Mesendoderm (in vitro differentiated cells): ENCODE measurements around the gene SCN4B.
"Not testable (repeated sequence)": the region's sequence is repeated elsewhere in the genome, so short reads cannot be mapped to it uniquely, and the experiment has no call there.

ENCODE experiments used
- DNase-seq: peaks from one replicate; pipeline ENCODE4 v3.0.0; 2013
- H2AK5ac ChIP-seq: 2 replicates; pipeline ENCODE4 v1.6.1; 2013; ENCODE audit warnings: low read length, inconsistent platforms
- H2BK120ac ChIP-seq: 2 replicates; pipeline ENCODE4 v1.6.1; 2013; ENCODE audit warnings: low read depth, mild to moderate bottlenecking, low read length, moderate library complexity, mixed read lengths
- H2BK15ac ChIP-seq: replicated peaks from 2 replicates; pipeline ENCODE4 v1.6.1; 2013; ENCODE audit warnings: low read depth, mild to moderate bottlenecking, moderate library complexity
- H2BK5ac ChIP-seq: 2 replicates; pipeline ENCODE4 v1.6.1; 2013; ENCODE audit warnings: low read length, inconsistent platforms
- H3K18ac ChIP-seq: 2 replicates; pipeline ENCODE4 v1.6.1; 2013; ENCODE audit warnings: mild to moderate bottlenecking, low read length, mixed read lengths
- H3K23ac ChIP-seq: one replicate; pipeline ENCODE4 v1.6.1; 2013; ENCODE audit warnings: low read length
- H3K27ac ChIP-seq: 2 replicates; pipeline ENCODE4 v1.5.1; 2013; ENCODE audit warnings: low read depth, mild to moderate bottlenecking, inconsistent platforms, low read length, moderate library complexity
- H3K27me3 ChIP-seq: 2 replicates; pipeline ENCODE4 v1.6.1; 2013; ENCODE audit warnings: low read length, control low read depth, mild to moderate bottlenecking, inconsistent platforms; ENCODE audit not compliant: insufficient read depth, poor library complexity
- H3K36me3 ChIP-seq: 2 replicates; pipeline ENCODE4 v1.6.1; 2013; ENCODE audit warnings: low read length, inconsistent platforms; ENCODE audit not compliant: control insufficient read depth, insufficient read depth
- H3K4ac ChIP-seq: one replicate; pipeline ENCODE4 v1.6.1; 2013; ENCODE audit warnings: low read depth, mild to moderate bottlenecking, low read length, moderate library complexity
- H3K4me1 ChIP-seq: 2 replicates; pipeline ENCODE4 v1.6.1; 2013; ENCODE audit warnings: low read depth, low read length, inconsistent platforms; ENCODE audit not compliant: control insufficient read depth
- H3K4me2 ChIP-seq: 2 replicates; pipeline ENCODE4 v1.6.1; 2013; ENCODE audit warnings: low read length
- H3K4me3 ChIP-seq: 2 replicates; pipeline ENCODE4 v1.5.1; 2013; ENCODE audit warnings: mild to moderate bottlenecking, low read length
- H3K56ac ChIP-seq: one replicate; pipeline ENCODE4 v1.6.1; 2013; ENCODE audit warnings: low read length
- H3K79me1 ChIP-seq: 2 replicates; pipeline ENCODE4 v1.6.1; 2013; ENCODE audit warnings: low read length, inconsistent platforms
- H3K79me2 ChIP-seq: 2 replicates; pipeline ENCODE4 v1.6.1; 2013; ENCODE audit warnings: mild to moderate bottlenecking, low read length; ENCODE audit not compliant: control insufficient read depth, insufficient read depth
- H3K9ac ChIP-seq: 2 replicates; pipeline ENCODE4 v1.6.1; 2013; ENCODE audit warnings: low read length, inconsistent platforms
- H4K5ac ChIP-seq: one replicate; pipeline ENCODE4 v1.6.1; 2013; ENCODE audit warnings: low read length
- H4K8ac ChIP-seq: one replicate; pipeline ENCODE4 v1.6.1; 2013; ENCODE audit warnings: low read depth, mild to moderate bottlenecking, control low read depth, low read length, moderate library complexity
- WGBS: extraction: QIAGEN DNeasy Blood & Tissue Kit; methylation state at CpG from one replicate; pipeline ENCODE4 v1.1.7; 2013; ENCODE audit warnings: low lambda C conversion rate, missing lambda C conversion rate; ENCODE audit not compliant: insufficient coverage; ENCODE audit errors: extremely low coverage; 5-methylcytosine and 5-hydroxymethylcytosine counted together

The SCN4B gene

DNA sequence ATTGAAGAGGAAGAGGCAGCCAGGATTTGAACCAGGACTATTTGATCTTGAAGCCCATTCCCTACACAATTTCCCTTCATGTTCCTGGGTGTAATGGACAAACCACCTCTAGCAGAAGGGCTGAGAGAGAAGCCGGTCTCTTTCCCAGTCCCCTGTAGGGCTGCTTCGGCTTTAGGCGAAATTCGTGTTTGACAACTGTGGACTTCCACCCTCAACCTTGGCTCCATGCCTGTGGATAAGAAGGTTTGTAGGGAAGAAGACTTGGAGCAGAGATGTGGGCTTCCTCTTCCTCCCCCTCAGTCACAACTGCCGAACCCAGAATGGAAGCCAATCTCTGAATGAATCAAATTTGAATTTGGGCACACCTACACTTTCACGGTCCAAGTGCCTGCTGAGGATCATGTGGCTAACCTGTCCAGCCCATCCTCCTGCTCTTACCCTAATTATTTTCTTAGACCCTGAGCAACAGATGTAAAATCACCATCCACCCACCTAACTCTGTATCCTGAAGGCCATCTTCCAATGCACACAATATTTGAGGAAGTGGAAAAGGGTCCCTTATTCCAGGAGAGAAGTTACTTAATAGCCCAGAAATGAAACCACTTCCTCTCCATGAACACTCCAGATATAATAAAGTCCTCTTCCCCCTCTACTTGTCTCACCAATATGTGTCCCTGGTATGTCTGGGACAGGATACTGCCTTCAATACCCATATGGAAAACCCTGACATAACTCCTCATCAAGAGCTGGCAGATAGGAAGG, 33.9 kb upstream of the SCN4B start:
- H2BK120ac ChIP-seq = no peak overlapping the region

DNA sequence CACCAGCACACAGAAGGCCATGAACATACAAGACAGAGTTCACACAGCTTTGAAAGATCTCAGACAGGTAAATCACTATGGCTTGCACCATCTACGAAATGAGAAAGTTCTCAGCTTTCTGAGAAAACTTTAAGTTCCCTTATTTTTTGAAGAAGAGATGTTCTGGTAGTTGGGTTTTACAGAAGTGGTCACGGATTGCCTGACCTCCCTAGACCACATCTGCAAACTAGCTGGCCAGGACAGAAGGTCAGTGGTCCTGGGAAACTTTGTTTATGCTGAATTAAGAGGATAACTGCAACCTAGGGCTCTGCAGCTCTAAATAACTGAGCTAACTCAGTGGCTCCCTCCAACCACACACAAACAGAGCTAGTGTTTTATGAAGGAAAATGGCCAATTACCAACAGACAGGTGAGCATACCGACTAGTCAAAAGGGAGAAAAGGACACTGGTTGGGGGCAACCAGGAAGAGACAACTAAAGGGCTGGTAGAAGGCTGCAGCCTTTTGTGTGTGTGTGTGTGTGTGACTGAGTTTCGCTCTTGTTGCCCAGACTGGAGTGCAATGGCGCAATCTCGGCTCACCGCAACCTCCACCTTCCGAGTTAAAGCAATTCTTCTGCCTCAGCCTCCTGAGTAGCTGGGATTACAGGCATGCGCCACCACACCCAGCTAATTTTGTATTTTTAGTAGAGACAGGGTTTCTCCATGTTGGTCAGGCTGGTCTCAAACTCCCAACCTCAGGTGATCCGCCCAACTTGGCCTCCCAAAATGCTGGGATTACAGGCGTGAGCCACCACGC, 32.4 kb upstream of the SCN4B start:
- no peak overlapping the region for H3K27ac ChIP-seq
- H3K4me3 ChIP-seq = no peak overlapping the region
- H3K79me2 ChIP-seq = no peaks in the 10 kb centered on the region
- H3K18ac ChIP-seq = no peak overlapping the region
- no peak overlapping the region for H2BK120ac ChIP-seq
- no peak overlapping the region for H3K9ac ChIP-seq
- H3K4me1 ChIP-seq = no peaks in the 10 kb centered on the region
- no CpG with 5 or more reads among the region's 12 CpGs for WGBS
- no peak for DNase-seq
- H3K36me3 ChIP-seq = no peaks in the 10 kb centered on the region
- H4K8ac ChIP-seq = no peak overlapping the region
- H2BK15ac ChIP-seq = no peak overlapping the region
- H3K4ac ChIP-seq = no peak overlapping the region
- H3K79me1 ChIP-seq = no peaks in the 10 kb centered on the region
- H2BK5ac ChIP-seq = no peak overlapping the region
- H3K56ac ChIP-seq = no peak overlapping the region
- H3K23ac ChIP-seq = no peak overlapping the region
- H3K4me2 ChIP-seq = no peak overlapping the region
- H2AK5ac ChIP-seq = no peak overlapping the region
- H4K5ac ChIP-seq = no peak overlapping the region
- peaks cover 2% of the 10 kb centered on the region for H3K27me3 ChIP-seq

More for the DNA sequence above, 33.9 kb upstream of the SCN4B start:
- Histone ChIP-seq H3K4me3 (no peak overlapping the region), H3K18ac (no peak overlapping the region), H3K79me1 (no peaks in the 10 kb centered on the region), H3K23ac (no peak overlapping the region), H3K56ac (no peak overlapping the region), H3K36me3 (no peaks in the 10 kb centered on the region), H4K8ac (no peak overlapping the region), H3K79me2 (no peaks in the 10 kb centered on the region), H3K4ac (no peak overlapping the region), H3K27me3 (peaks cover 2% of the 10 kb centered on the region), H3K27ac (no peak overlapping the region), H3K4me2 (no peak overlapping the region), H2BK15ac (no peak overlapping the region), H2AK5ac (no peak overlapping the region), H4K5ac (no peak overlapping the region), H3K4me1 (no peaks in the 10 kb centered on the region), H3K9ac (no peak overlapping the region), H2BK5ac (no peak overlapping the region)
- DNase-seq = no peak
- WGBS = no CpG with 5 or more reads among the region's 6 CpGs

DNA sequence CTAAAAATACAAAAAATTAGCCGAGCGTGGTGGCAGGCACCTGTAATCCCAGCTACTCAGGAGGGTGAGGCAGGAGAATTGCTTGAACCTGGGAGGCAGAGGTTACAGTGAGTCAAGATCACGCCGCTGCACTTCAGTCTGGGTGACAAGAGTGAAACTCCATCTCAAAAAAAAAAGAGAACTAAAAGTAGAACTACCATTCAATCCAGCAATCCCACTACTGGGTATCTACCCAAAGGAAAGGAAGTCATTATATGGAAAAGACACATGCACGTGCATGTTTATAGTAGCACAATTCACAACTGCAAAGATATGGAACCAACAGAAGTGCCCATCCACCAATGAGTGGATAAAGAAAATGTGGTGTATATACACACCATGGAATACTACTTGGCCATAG, 31.1 kb upstream of the SCN4B start:
- not testable (repeated sequence) for H3K18ac ChIP-seq, H4K8ac ChIP-seq, H2AK5ac ChIP-seq, H3K4me1 ChIP-seq, H4K5ac ChIP-seq, H3K79me1 ChIP-seq, H2BK120ac ChIP-seq, H3K36me3 ChIP-seq, H3K4me3 ChIP-seq, H3K56ac ChIP-seq, H3K4ac ChIP-seq, H2BK5ac ChIP-seq, H2BK15ac ChIP-seq, DNase-seq, H3K27me3 ChIP-seq, H3K23ac ChIP-seq, H3K4me2 ChIP-seq, H3K9ac ChIP-seq, H3K27ac ChIP-seq, H3K79me2 ChIP-seq
- WGBS = no CpG with 5 or more reads among the region's 5 CpGs

DNA sequence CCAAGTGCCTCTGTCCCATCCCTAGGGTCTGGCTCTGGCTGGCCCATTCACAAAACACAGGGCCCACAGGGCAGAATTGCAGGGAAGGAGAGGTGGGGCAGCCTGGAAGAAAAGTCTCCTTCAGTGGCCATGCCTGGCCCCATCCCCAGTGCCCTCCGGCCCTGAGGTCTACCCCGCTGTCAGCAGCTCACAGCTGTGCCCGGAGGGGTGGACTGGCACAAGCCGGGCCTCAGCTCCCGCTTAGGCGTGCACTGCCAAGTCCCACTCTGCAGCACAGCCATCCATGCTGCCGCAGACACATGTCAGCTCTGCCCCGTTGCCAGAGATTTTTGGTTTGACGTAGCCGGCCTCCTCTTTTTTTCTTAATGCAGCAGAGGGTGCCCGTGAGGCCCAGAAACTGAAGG, 27.7 kb upstream of the SCN4B start:
- Histone ChIP-seq H3K4ac (no peak overlapping the region), H4K5ac (no peak overlapping the region), H3K4me1 (no peaks in the 10 kb centered on the region), H3K4me3 (no peak overlapping the region), H3K9ac (peak overlapping the region; percentile 27), H3K36me3 (no peaks in the 10 kb centered on the region), H3K18ac (no peak overlapping the region), H3K4me2 (peak overlapping the region; percentile 40), H3K27ac (no peak overlapping the region), H3K79me1 (no peaks in the 10 kb centered on the region), H2AK5ac (no peak overlapping the region), H4K8ac (no peak overlapping the region), H2BK120ac (no peak overlapping the region), H3K56ac (peak overlapping the region; percentile 58), H3K27me3 (peaks cover 1% of the 10 kb centered on the region), H2BK15ac (no peak overlapping the region), H3K79me2 (no peaks in the 10 kb centered on the region), H3K23ac (no peak overlapping the region), H2BK5ac (no peak overlapping the region)
- WGBS = no CpG with 5 or more reads among the region's 11 CpGs
- peak; percentile 87 for DNase-seq

DNA sequence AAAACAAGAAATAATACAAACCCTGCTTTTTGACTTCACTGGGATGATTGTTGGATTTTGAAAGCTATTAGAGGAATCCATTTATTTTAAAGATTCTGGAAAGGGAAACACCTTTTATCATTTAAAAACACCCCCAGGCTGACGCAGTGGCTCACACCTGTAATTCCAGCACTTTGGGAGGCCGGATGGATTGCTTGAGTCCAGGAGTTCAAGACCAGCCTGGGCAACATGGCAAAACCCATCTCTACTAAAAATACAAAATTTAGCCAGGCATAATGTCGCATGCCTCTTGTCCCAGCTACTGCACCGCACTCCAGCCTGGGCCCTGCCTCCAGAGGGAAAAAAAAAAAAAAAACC, 24.1 kb upstream of the SCN4B start:
- H3K4me3 ChIP-seq = no peak overlapping the region
- H2BK15ac ChIP-seq = no peak overlapping the region
- no peaks in the 10 kb centered on the region for H3K36me3 ChIP-seq
- H3K4me2 ChIP-seq = no peak overlapping the region
- H3K79me2 ChIP-seq = no peaks in the 10 kb centered on the region
- no peak overlapping the region for H2BK5ac ChIP-seq
- H4K8ac ChIP-seq = no peak overlapping the region
- no peaks in the 10 kb centered on the region for H3K4me1 ChIP-seq
- no CpG with 5 or more reads among the region's 4 CpGs for WGBS
- H3K27me3 ChIP-seq = peaks cover 6% of the 10 kb centered on the region
- no peak overlapping the region for H3K27ac ChIP-seq
- H3K56ac ChIP-seq = no peak overlapping the region
- no peak overlapping the region for H4K5ac ChIP-seq
- no peak overlapping the region for H3K23ac ChIP-seq
- H3K4ac ChIP-seq = no peak overlapping the region
- no peaks in the 10 kb centered on the region for H3K79me1 ChIP-seq
- H2BK120ac ChIP-seq = no peak overlapping the region
- H3K9ac ChIP-seq = no peak overlapping the region
- no peak for DNase-seq
- no peak overlapping the region for H3K18ac ChIP-seq
- H2AK5ac ChIP-seq = no peak overlapping the region
